Retinal pigment epithelial cell (primary cell): ENCODE data around the gene CLPTM1L.

ENCODE experiments used
- DNase-seq: peaks from one replicate; pipeline ENCODE4 v3.0.0-alpha.2; 2010; ENCODE audit warnings: low read depth
- H3K4me3 ChIP-seq: 2 replicates; pipeline ENCODE4 v1.5.1; 2011; ENCODE audit warnings: mild to moderate bottlenecking, low read length, control low read depth, moderate library complexity
- TF ChIP-seq, protein P1 (sequence below): conservative IDR thresholded peaks from 2 replicates; pipeline ENCODE4 v1.5.1; 2011; ENCODE audit warnings: low read depth, low read length, control low read depth, inconsistent platforms

The CLPTM1L gene

GRCh38 chr5:1380910-1381309 is 36.0 kb upstream of the CLPTM1L start:
- H3K4me3 ChIP-seq, result no peak overlapping the region

DNA sequence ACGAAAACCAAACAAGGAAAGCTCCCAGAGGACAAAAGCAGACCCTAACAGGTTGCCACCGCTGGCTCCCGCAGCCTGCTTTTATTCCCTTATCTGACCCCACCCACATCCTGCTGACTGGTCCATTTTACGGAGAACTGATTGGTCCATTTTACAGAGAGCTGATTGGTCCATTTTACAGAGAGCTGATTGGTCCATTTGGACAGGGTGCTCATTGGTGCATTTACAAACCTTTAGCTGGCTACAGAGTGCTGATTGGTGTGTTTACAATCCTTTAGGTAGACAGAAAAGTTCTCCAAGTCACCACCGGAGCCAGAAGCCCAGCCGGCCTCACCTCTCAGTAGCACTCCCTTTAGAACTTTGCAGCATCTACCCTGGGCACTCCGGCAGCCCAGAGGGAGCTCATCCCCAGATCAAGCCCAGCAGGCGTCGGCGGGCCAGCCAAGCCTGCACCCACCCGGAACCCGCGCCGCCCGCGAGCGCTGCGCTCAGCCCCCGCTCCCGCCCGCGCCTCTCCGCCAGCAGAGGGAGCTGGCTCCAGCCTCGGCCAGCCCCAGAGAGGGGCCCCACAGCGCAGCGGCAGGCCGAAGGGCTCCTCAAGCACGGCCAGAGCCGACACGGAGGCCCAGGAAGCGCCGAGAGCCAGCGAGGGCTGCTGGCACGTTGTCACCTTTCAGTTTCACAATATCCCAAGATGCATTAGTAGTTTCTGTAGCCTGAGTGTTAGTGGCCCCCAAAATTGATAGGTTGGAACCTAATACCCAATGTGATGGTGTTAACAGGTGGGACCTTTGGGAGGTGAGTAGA is 35.3 kb upstream of the CLPTM1L start:
- TF ChIP-seq, protein P1, sequence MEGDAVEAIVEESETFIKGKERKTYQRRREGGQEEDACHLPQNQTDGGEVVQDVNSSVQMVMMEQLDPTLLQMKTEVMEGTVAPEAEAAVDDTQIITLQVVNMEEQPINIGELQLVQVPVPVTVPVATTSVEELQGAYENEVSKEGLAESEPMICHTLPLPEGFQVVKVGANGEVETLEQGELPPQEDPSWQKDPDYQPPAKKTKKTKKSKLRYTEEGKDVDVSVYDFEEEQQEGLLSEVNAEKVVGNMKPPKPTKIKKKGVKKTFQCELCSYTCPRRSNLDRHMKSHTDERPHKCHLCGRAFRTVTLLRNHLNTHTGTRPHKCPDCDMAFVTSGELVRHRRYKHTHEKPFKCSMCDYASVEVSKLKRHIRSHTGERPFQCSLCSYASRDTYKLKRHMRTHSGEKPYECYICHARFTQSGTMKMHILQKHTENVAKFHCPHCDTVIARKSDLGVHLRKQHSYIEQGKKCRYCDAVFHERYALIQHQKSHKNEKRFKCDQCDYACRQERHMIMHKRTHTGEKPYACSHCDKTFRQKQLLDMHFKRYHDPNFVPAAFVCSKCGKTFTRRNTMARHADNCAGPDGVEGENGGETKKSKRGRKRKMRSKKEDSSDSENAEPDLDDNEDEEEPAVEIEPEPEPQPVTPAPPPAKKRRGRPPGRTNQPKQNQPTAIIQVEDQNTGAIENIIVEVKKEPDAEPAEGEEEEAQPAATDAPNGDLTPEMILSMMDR, result peak; percentile 65
- H3K4me3 ChIP-seq, result no peak overlapping the region
- DNase-seq, result no peak

More at GRCh38 chr5:1380910-1381309, 36.0 kb upstream of the CLPTM1L start:
- no peak for DNase-seq
- TF ChIP-seq, protein P1, result no peak

- DNase-seq, result no peak
- TF ChIP-seq, protein P1, result no peak
- H3K4me3 ChIP-seq, result no peak overlapping the region
Measured at GRCh38 chr5:1378866-1379659, 34.2 kb upstream of the CLPTM1L start.

DNA sequence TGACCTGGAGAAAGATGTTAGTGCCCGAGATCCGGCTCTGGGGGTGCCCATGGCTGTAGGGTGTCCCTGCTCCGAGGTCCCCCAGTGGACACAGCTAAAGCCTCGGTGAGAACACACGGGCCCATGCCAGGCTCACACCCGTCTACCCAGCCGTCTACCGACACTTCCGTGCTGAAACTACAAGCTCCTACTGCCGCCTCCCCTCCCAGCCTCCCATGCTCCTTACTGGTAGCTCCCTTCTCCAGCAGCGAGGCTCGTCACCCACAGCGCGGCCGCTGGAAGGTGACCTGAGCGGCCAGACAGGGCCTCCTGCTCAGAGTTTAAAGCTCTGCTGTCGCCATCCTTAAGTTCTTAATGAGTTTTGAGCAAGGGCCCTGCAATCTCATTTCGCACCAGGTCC is 33.2 kb upstream of the CLPTM1L start:
- no peak overlapping the region for H3K4me3 ChIP-seq
- TF ChIP-seq, protein P1, result no peak
- no peak for DNase-seq

DNA sequence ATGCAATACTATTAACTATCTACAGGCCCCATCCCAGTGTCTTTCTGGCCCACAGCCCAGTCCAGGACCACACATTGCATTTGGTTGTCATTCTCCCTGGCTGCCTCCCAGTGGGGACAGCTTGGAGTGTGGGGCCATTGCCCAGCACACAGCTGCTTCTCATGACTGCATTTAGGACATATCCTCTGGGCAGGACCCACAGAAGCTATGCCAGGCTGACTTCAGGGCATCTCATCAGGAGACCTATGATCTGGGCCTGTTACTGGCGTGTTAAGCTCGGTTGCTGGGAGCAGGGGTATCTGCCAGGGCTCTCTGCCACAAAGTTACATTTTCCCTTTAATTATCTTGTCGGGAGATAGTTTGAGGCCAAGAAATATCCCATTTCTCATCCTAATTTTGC is 32.1 kb upstream of the CLPTM1L start:
- no peak for DNase-seq
- H3K4me3 ChIP-seq, result no peak overlapping the region
- TF ChIP-seq, protein P1, result no peak

DNA sequence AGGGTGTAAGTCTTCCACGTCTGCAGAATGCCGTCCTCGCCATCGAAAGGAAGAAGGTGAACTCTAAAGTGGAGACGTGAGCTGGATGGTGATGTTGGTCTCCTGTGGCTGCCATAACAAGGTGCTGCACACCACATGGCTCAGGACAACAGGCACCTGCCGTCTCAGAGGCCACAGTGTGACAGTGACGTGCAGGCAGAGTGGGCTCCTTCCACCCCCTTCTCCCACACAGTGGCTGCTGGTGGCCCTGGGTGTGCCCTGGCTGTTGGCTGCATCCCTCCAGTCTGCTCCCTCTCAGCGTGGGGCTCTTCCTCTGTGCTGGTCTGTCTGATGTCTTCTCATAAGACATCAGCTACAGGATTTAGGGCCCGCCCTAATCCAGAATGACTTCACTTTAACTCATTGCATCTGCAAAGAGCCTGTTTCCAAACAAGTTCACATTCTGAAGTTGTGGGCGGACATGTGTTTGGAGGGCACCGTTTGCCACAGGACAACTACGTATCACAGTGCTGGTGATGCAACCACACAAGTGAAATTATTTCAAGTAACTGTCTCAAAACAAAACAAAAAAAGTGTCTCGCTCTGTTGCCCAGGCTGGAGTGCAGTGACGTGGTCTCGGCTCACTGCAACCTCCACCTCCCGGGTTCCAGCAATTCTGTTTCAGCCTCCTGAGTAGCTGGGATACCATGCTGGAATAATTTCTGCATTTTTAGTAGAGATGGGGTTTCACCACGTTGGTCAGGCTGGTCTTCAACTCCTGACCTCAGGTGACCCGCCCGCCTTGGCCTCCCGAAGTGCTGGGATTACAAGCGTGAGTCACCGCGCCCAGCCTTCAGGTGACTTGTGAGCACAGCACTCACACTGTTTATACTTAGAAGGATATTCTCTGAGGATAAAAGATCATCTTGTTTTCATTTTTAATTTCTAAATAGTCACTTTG is 31.2 kb upstream of the CLPTM1L start:
- H3K4me3 ChIP-seq, result no peak overlapping the region
- TF ChIP-seq, protein P1, result no peak
- DNase-seq, result no peak
